Astrocyte (in vitro differentiated cells and primary cell): ENCODE measurements around the gene ANKRD24. TPM values are rescaled to one million over a fixed set of nuclear protein-coding genes. Genes with fewer than 3 reads are reported as not detected.

Experiments
- DNase-seq: peaks from one replicate; pipeline ENCODE4 v3.0.0-alpha.2; 2010; ENCODE audit warnings: low read depth
- FAIRE-seq: peaks from 2 replicates; lab custom pipeline; 2011; peaks lifted over from hg19 to GRCh38; lab: Jason Lieb, UNC
- H2AFZ ChIP-seq: 2 replicates; pipeline ENCODE4 v1.6.0; 2012; ENCODE audit warnings: low read depth, low read length, inconsistent platforms
- H3K27ac ChIP-seq: 2 replicates; pipeline ENCODE4 v1.5.1; 2011; ENCODE audit warnings: low read depth, low read length, inconsistent platforms
- H3K27me3 ChIP-seq: 2 replicates; pipeline ENCODE4 v1.6.0; 2011; ENCODE audit warnings: low read length, inconsistent platforms; ENCODE audit not compliant: insufficient read depth
- H3K36me3 ChIP-seq: 2 replicates; pipeline ENCODE4 v1.5.1; 2011; ENCODE audit warnings: low read length, inconsistent platforms; ENCODE audit not compliant: insufficient read depth
- H3K4me1 ChIP-seq: 2 replicates; pipeline ENCODE4 v1.5.1; 2011; ENCODE audit warnings: low read length, inconsistent platforms; ENCODE audit not compliant: insufficient read depth
- H3K4me2 ChIP-seq: 2 replicates; pipeline ENCODE4 v1.6.0; 2012; ENCODE audit warnings: low read length, inconsistent platforms
- H3K4me3 ChIP-seq: 2 replicates; pipeline ENCODE4 v1.5.1; 2011; ENCODE audit warnings: low read depth, mild to moderate bottlenecking, low read length, inconsistent platforms; ENCODE audit not compliant: insufficient read depth
- H3K79me2 ChIP-seq: 2 replicates; pipeline ENCODE4 v1.6.0; 2012; ENCODE audit warnings: mild to moderate bottlenecking, low read length, inconsistent platforms; ENCODE audit not compliant: insufficient read depth
- H3K9ac ChIP-seq: 2 replicates; pipeline ENCODE4 v1.6.0; 2012; ENCODE audit warnings: mild to moderate bottlenecking, low read length, inconsistent platforms
- H3K9me3 ChIP-seq: 2 replicates; pipeline ENCODE4 v1.5.1; 2012; ENCODE audit warnings: low read depth, mild to moderate bottlenecking, low read length, inconsistent platforms; ENCODE audit not compliant: insufficient read depth
- H4K20me1 ChIP-seq: 2 replicates; pipeline ENCODE4 v1.6.0; 2012; ENCODE audit warnings: low read length, inconsistent platforms; ENCODE audit not compliant: insufficient read depth
- H3K27ac Mint-ChIP-seq: one replicate; pipeline ENCODE4 v1.8.0; 2021; ENCODE audit warnings: mild to moderate bottlenecking, mixed read lengths; ENCODE audit not compliant: unreplicated experiment
- H3K27me3 Mint-ChIP-seq: one replicate; pipeline ENCODE4 v1.8.0; 2021; ENCODE audit warnings: low read depth, mixed read lengths; ENCODE audit not compliant: unreplicated experiment
- H3K36me3 Mint-ChIP-seq: one replicate; pipeline ENCODE4 v1.8.0; 2021; ENCODE audit warnings: low read depth, mixed read lengths; ENCODE audit not compliant: unreplicated experiment
- H3K4me1 Mint-ChIP-seq: one replicate; pipeline ENCODE4 v1.8.0; 2021; ENCODE audit warnings: low read depth, mixed read lengths; ENCODE audit not compliant: unreplicated experiment
- H3K4me3 Mint-ChIP-seq: one replicate; pipeline ENCODE4 v1.8.0; 2021; ENCODE audit warnings: mild to moderate bottlenecking, moderate library complexity, mixed read lengths; ENCODE audit not compliant: unreplicated experiment
- H3K9me3 Mint-ChIP-seq: one replicate; pipeline ENCODE4 v1.8.0; 2021; ENCODE audit warnings: mild to moderate bottlenecking, mixed read lengths; ENCODE audit not compliant: unreplicated experiment
- EZH2 ChIP-seq: IDR thresholded peaks from 2 replicates; pipeline ENCODE4 v1.6.1; 2012; ENCODE audit warnings: mild to moderate bottlenecking, low read length, inconsistent platforms; ENCODE audit not compliant: insufficient read depth
- total RNA-seq: library from RNA; stranded (reverse); gene quantifications from 2 replicates; pipeline ENCODE4 v1.2.1, GENCODE V29; 2021
- TF ChIP-seq, protein P1 (sequence below): IDR thresholded peaks from 2 replicates; pipeline ENCODE4 v1.5.1; 2011; ENCODE audit warnings: low read depth, mild to moderate bottlenecking, inconsistent platforms, low read length, moderate library complexity; ENCODE audit not compliant: insufficient read depth

The ANKRD24 gene
- total RNA-seq, 1 donor from 2014 or later: 0.73 TPM

DNA sequence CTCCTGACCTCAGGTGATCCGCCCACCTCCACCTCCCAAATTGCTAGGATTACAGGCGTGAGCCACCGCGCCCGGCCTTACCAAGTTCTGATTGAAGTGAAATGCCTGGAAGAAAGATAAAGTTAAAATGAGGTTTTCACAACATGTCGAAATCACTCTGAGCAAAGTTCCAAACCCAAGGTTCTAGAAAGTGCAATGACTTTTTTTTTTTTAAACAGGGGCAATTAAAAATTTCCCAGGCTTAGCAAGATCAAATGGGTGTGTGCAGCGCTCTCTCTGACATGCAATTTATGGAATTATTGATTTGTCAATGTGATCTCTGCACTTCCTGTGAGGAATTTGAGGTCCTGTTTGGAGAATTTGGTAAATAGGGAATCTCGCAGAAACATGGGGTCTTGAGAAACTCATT lies 45.8 kb upstream of the ANKRD24 start:
- Histone ChIP-seq H3K9ac (no peak overlapping the region), H3K27me3 (no peaks in the 10 kb centered on the region), H3K4me2 (no peak overlapping the region), H3K79me2 (no peaks in the 10 kb centered on the region), H3K4me1 (no peaks in the 10 kb centered on the region), H3K27ac (no peak overlapping the region), H3K4me3 (no peak overlapping the region), H4K20me1 (no peaks in the 10 kb centered on the region), H3K9me3 (no peaks in the 10 kb centered on the region), H3K36me3 (no peaks in the 10 kb centered on the region), H2AFZ (no peak overlapping the region)
- no peak for TF ChIP-seq EZH2
- TF ChIP-seq, protein P1, sequence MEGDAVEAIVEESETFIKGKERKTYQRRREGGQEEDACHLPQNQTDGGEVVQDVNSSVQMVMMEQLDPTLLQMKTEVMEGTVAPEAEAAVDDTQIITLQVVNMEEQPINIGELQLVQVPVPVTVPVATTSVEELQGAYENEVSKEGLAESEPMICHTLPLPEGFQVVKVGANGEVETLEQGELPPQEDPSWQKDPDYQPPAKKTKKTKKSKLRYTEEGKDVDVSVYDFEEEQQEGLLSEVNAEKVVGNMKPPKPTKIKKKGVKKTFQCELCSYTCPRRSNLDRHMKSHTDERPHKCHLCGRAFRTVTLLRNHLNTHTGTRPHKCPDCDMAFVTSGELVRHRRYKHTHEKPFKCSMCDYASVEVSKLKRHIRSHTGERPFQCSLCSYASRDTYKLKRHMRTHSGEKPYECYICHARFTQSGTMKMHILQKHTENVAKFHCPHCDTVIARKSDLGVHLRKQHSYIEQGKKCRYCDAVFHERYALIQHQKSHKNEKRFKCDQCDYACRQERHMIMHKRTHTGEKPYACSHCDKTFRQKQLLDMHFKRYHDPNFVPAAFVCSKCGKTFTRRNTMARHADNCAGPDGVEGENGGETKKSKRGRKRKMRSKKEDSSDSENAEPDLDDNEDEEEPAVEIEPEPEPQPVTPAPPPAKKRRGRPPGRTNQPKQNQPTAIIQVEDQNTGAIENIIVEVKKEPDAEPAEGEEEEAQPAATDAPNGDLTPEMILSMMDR: no peak
- Mint-ChIP-seq H3K4me3 (no peak overlapping the region), H3K9me3 (no peaks in the 10 kb centered on the region), H3K27ac (no peak overlapping the region), H3K27me3 (no peaks in the 10 kb centered on the region), H3K4me1 (no peaks in the 10 kb centered on the region), H3K36me3 (no peaks in the 10 kb centered on the region)
- FAIRE-seq (no peak), DNase-seq (no peak)

DNA sequence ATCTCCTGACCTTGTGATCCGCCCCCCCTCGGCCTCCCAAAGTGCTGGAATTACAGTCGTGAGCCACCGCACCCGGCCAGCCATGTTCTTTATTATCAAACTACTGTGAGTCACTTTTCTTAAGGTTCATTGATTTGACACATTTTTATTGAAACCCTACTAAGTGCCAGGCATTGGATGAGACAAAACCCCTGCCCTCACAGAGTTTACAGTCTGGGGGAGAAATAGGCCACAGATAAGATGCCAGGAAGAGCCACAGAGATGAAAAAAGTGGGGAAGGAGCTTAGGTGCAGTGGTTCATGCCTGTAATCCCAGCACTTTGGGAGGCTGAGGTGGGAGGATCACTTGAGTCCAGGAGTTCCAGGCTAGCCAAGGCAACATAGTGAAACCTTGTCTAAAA lies 44.0 kb upstream of the ANKRD24 start:
- Mint-ChIP-seq H3K27ac (no peak overlapping the region), H3K9me3 (no peaks in the 10 kb centered on the region), H3K4me3 (no peak overlapping the region), H3K4me1 (no peaks in the 10 kb centered on the region), H3K27me3 (peaks cover 4% of the 10 kb centered on the region), H3K36me3 (no peaks in the 10 kb centered on the region)
- no peak overlapping the region for H2AFZ ChIP-seq
- H3K27me3 ChIP-seq: no peaks in the 10 kb centered on the region
- DNase-seq: no peak
- no peaks in the 10 kb centered on the region for H3K4me1 ChIP-seq
- TF ChIP-seq EZH2: no peak
- TF ChIP-seq, protein P1: no peak
- no peak overlapping the region for H3K4me2 ChIP-seq
- no peak overlapping the region for H3K9ac ChIP-seq
- H3K4me3 ChIP-seq: no peak overlapping the region
- no peaks in the 10 kb centered on the region for H4K20me1 ChIP-seq
- H3K36me3 ChIP-seq: no peaks in the 10 kb centered on the region
- no peaks in the 10 kb centered on the region for H3K9me3 ChIP-seq
- H3K79me2 ChIP-seq: no peaks in the 10 kb centered on the region
- FAIRE-seq: no peak
- H3K27ac ChIP-seq: no peak overlapping the region

DNA sequence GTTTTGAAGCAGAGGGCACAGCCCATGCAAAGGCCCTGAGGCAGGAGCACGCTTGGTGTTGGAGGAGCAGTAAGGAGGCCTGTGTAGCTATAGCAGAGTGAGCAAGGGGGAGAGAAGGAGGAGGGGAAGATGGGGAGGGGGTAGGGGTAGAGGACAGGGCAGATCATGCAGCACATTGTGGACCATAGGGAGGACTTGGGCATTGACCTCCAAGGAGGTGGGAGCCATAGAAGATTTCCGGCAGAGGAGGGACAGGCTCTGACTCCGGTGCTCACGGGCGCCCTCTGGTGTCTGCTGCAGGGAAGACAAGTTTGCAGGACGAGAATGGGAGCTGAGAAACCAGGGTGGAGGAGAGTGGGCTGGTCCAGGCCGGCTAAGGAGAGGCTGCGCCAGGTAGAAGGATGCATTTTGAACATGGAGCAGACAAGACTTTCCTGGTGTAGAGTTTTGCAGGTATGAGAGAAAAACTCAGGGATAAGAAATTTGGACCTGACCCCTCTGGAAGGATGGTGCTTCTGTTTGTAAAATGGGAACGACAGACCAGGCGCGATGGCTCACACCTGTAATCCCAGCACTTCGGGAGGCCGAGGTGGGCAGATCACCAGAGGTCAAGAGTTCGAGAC lies 42.8 kb upstream of the ANKRD24 start:
- Mint-ChIP-seq H3K4me3 (no peak overlapping the region), H3K9me3 (no peaks in the 10 kb centered on the region), H3K27ac (no peak overlapping the region), H3K36me3 (no peaks in the 10 kb centered on the region), H3K4me1 (no peaks in the 10 kb centered on the region), H3K27me3 (peaks cover 4% of the 10 kb centered on the region)
- Histone ChIP-seq H3K4me2 (no peak overlapping the region), H3K9me3 (no peaks in the 10 kb centered on the region), H3K27ac (no peak overlapping the region), H3K79me2 (no peaks in the 10 kb centered on the region), H3K4me1 (no peaks in the 10 kb centered on the region), H3K9ac (no peak overlapping the region), H3K4me3 (no peak overlapping the region), H3K36me3 (no peaks in the 10 kb centered on the region), H4K20me1 (no peaks in the 10 kb centered on the region), H2AFZ (no peak overlapping the region), H3K27me3 (no peaks in the 10 kb centered on the region)
- no peak for FAIRE-seq
- no peak for TF ChIP-seq EZH2
- TF ChIP-seq, protein P1: peak; percentile 58
- DNase-seq: no peak
